GM21367 (cell line): Measurements from ENCODE around the gene NAA80.

Source experiments
- ATAC-seq: cut with Tn5 transposase; IDR thresholded peaks from one replicate; pipeline ENCODE4 v1.9.1; 2021; ENCODE audit not compliant: unreplicated experiment

Gene NAA80

GRCh38 chr3:50298836-50299637 is at the start of gene NAA80, which contains the start of gene HYAL3:
Gene NAA80 (minus strand): TSS chr3:50299405. CDS start chr3:50297463, 1,942 bp downstream.
Gene HYAL3 (minus strand): TSS chr3:50299405. CDS start chr3:50295602, 3,803 bp downstream.
- peak; percentile 74 for ATAC-seq

GRCh38 chr3:50347187-50347813 is 48.1 kb upstream of the NAA80 start:
- no peak for ATAC-seq

- no peak for ATAC-seq
Observed at GRCh38 chr3:50345586-50346234, 46.5 kb upstream of the NAA80 start, which contains the start of gene ZMYND10. Gene ZMYND10 (minus strand): TSS chr3:50345732. CDS start chr3:50345579, 153 bp downstream.

- ATAC-seq, result no peak
Observed at GRCh38 chr3:50345008-50345407, 45.8 kb upstream of the NAA80 start.

- ATAC-seq, result no peak
Observed at GRCh38 chr3:50342813-50343633, 43.8 kb upstream of the NAA80 start.

GRCh38 chr3:50341996-50342650 is 42.9 kb upstream of the NAA80 start:
- no peak for ATAC-seq

GRCh38 chr3:50341537-50341936 is 42.3 kb upstream of the NAA80 start:
- no peak for ATAC-seq

GRCh38 chr3:50340448-50341329 is 41.5 kb upstream of the NAA80 start, which contains the start of gene RASSF1:
Gene RASSF1 (minus strand): TSS chr3:50340836. CDS start chr3:50340805, 31 bp downstream.
- no peak for ATAC-seq

GRCh38 chr3:50340147-50340447 is 40.9 kb upstream of the NAA80 start:
- no peak for ATAC-seq

- ATAC-seq, result no peak
Observed at GRCh38 chr3:50339485-50340146, 40.4 kb upstream of the NAA80 start.

GRCh38 chr3:50338965-50339364 is 39.8 kb upstream of the NAA80 start:
- no peak for ATAC-seq

- peak; percentile 68 for ATAC-seq
Observed at GRCh38 chr3:50337175-50337861, 38.1 kb upstream of the NAA80 start.

- peak; percentile 24 for ATAC-seq
Observed at GRCh38 chr3:50336452-50337174, 37.4 kb upstream of the NAA80 start.

- ATAC-seq, result no peak
Observed at GRCh38 chr3:50334339-50335075, 35.3 kb upstream of the NAA80 start.

- no peak for ATAC-seq
Observed at GRCh38 chr3:50333744-50334328, 34.6 kb upstream of the NAA80 start.

GRCh38 chr3:50331364-50331907 is 32.2 kb upstream of the NAA80 start:
- no peak for ATAC-seq
